ENCODE results near the gene MAP3K7CL.

The MAP3K7CL gene

GRCh38 chr21:29114765-29115500, 15.5 kb upstream of the MAP3K7CL start:
- no peak for DNase-seq (ENCODE audit: low spot score)
- Mint-ChIP-seq H3K27ac (no peak overlapping the region), H3K9me3 (no peaks in the 10 kb centered on the region), H3K4me1 (ENCODE audit: low read depth) (no peaks in the 10 kb centered on the region), H3K36me3 (ENCODE audit: low read depth) (no peaks in the 10 kb centered on the region), H3K27me3 (ENCODE audit: low read depth) (peaks cover 2% of the 10 kb centered on the region), H3K4me3 (no peak overlapping the region)

DNA sequence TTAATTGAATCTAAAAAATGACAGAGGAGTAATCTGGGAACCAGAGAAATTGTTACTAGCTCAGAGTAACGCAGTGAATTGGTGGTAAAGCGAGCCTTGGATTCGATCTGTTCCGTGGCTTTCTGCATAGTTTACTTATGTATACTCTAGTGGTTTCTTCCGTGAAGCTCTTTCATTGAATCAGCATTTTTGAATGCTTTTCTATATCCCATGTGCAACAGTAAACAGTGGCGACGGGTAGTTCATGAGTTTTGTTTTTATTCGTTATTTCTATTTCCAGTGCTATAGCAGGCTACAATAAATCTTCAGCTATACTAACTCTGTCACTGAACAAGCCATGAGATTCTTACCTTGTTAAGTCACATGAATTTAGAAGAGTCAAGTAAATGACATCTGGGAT, 14.5 kb upstream of the MAP3K7CL start:
- Mint-ChIP-seq H3K36me3 (ENCODE audit: low read depth) (no peaks in the 10 kb centered on the region), H3K27me3 (ENCODE audit: low read depth) (no peaks in the 10 kb centered on the region), H3K4me3 (no peak overlapping the region), H3K27ac (no peak overlapping the region), H3K9me3 (no peaks in the 10 kb centered on the region), H3K4me1 (ENCODE audit: low read depth) (no peaks in the 10 kb centered on the region)
- no peak for DNase-seq (ENCODE audit: low spot score)

- Mint-ChIP-seq H3K9me3 (no peaks in the 10 kb centered on the region), H3K4me1 (ENCODE audit: low read depth) (no peaks in the 10 kb centered on the region), H3K36me3 (ENCODE audit: low read depth) (no peaks in the 10 kb centered on the region), H3K27ac (no peak overlapping the region), H3K27me3 (ENCODE audit: low read depth) (no peaks in the 10 kb centered on the region), H3K4me3 (no peak overlapping the region)
- no peak for DNase-seq (ENCODE audit: low spot score)
Measured at GRCh38 chr21:29117372-29117955, 13.0 kb upstream of the MAP3K7CL start.

- no peak overlapping the region for H3K4me3 Mint-ChIP-seq
- H3K27me3 Mint-ChIP-seq (ENCODE audit: low read depth) = no peaks in the 10 kb centered on the region
- H3K9me3 Mint-ChIP-seq = no peaks in the 10 kb centered on the region
- H3K27ac Mint-ChIP-seq = no peak overlapping the region
- peaks cover 3% of the 10 kb centered on the region for H3K4me1 Mint-ChIP-seq (ENCODE audit: low read depth)
- DNase-seq (ENCODE audit: low spot score) = no peak
- no peaks in the 10 kb centered on the region for H3K36me3 Mint-ChIP-seq (ENCODE audit: low read depth)
Measured at GRCh38 chr21:29121759-29122158, 8.7 kb upstream of the MAP3K7CL start.

DNA sequence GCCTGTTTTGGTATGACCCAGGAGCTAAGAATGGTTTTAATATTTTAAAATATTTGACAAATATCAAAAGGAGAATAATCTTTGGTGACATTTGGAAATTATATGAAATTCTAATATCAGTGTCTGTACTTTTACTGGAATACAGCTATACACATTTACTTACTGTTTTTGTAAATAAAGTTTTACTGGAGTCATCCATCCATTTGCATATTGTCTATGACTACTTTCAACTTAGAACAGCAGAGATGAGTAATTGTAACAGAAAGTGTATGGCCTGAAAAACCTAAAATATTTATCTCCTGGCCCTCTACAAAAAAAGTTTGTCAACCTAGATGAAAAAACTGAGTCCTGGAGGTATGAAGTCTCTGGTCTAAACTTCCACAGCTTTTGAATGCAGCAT, 5.8 kb upstream of the MAP3K7CL start:
- H3K4me3 Mint-ChIP-seq = no peak overlapping the region
- H3K27ac Mint-ChIP-seq = no peak overlapping the region
- H3K4me1 Mint-ChIP-seq (ENCODE audit: low read depth) = peaks cover 3% of the 10 kb centered on the region

DNA sequence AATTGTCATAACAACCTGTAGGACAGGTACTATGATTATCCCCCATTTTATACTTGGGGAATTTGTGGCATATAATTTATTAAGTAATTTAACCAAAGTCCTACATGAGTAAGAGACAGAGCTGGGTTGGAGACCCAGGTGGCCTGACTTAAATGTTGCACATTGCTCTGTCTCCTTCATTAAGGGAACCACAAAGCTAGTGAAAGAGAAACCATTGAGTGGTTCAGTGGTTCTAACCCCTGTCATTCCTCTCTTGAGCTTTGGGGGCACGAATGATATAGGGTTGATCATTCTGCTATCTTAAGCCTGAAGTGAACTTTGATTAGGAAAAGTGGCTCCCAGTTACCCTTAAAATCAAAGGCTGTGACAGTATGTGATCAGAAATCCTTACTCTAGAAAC, 5.3 kb upstream of the MAP3K7CL start:
- H3K9me3 Mint-ChIP-seq = no peaks in the 10 kb centered on the region
- H3K27ac Mint-ChIP-seq = no peak overlapping the region
- H3K27me3 Mint-ChIP-seq (ENCODE audit: low read depth) = peaks cover 6% of the 10 kb centered on the region
- H3K4me3 Mint-ChIP-seq = no peak overlapping the region
- no peak for DNase-seq (ENCODE audit: low spot score)
- H3K4me1 Mint-ChIP-seq (ENCODE audit: low read depth) = peaks cover 5% of the 10 kb centered on the region
- H3K36me3 Mint-ChIP-seq (ENCODE audit: low read depth) = no peaks in the 10 kb centered on the region

More for the DNA sequence above, 5.8 kb upstream of the MAP3K7CL start:
- Mint-ChIP-seq H3K27me3 (ENCODE audit: low read depth) (peaks cover 4% of the 10 kb centered on the region), H3K9me3 (no peaks in the 10 kb centered on the region), H3K36me3 (ENCODE audit: low read depth) (no peaks in the 10 kb centered on the region)
- DNase-seq (ENCODE audit: low spot score) = no peak

DNA sequence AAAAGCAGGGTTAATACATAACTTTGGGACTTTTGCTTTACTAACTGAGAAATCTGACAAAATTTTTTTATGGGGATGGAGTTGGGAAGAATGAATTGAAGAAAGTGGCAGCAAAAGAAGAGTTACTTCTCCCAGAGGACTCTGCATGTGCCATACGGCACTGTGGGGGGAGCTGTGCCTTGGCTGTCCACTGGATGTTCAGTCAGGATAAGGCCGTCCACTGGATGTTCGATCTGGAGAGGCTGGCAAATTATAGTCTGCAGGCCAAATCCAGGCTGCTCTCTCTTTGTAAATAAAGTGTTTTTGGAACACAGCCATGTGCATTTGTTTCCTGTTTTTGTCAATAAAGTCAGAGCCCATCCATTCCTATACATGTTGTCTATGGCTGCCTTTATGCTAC, 4.5 kb upstream of the MAP3K7CL start:
- no peak overlapping the region for H3K27ac Mint-ChIP-seq

GRCh38 chr21:29133241-29133640, 2.8 kb downstream of the MAP3K7CL start:
- H3K36me3 Mint-ChIP-seq (ENCODE audit: low read depth) = peaks cover 2% of the 10 kb centered on the region
- no peak overlapping the region for H3K27ac Mint-ChIP-seq
- H3K4me3 Mint-ChIP-seq = no peak overlapping the region
- no peak for DNase-seq (ENCODE audit: low spot score)
- H3K4me1 Mint-ChIP-seq (ENCODE audit: low read depth) = peaks cover 2% of the 10 kb centered on the region
- no peaks in the 10 kb centered on the region for H3K9me3 Mint-ChIP-seq
- peaks cover 8% of the 10 kb centered on the region for H3K27me3 Mint-ChIP-seq (ENCODE audit: low read depth)

More for the DNA sequence above, 4.5 kb upstream of the MAP3K7CL start:
- Mint-ChIP-seq H3K4me3 (no peak overlapping the region), H3K9me3 (no peaks in the 10 kb centered on the region), H3K4me1 (ENCODE audit: low read depth) (peaks cover 5% of the 10 kb centered on the region), H3K27me3 (ENCODE audit: low read depth) (peaks cover 6% of the 10 kb centered on the region), H3K36me3 (ENCODE audit: low read depth) (no peaks in the 10 kb centered on the region)
- DNase-seq (ENCODE audit: low spot score) = no peak

DNA sequence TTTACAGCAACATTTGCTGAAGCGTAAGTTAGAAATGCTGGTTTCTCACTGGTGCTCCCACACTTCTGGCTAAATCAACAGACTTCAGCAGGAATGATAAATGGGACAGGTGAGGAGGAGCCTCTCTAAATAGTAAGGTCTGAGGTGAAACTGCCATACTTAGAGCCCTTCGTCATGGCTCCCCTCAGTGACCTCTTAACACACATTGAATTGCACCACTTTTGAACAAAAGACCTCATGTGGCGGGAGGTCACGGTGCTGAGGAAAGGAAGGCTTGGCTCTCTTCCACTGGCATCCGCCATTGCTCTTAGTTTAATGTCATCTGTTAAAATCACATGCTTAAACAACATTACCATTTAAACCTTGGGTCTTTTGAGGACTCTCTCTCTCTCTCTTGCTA, 3.4 kb downstream of the MAP3K7CL start:
- Mint-ChIP-seq H3K27ac (no peak overlapping the region), H3K36me3 (ENCODE audit: low read depth) (peaks cover 2% of the 10 kb centered on the region), H3K4me3 (no peak overlapping the region), H3K27me3 (ENCODE audit: low read depth) (peaks cover 8% of the 10 kb centered on the region), H3K4me1 (ENCODE audit: low read depth) (peaks cover 2% of the 10 kb centered on the region), H3K9me3 (no peaks in the 10 kb centered on the region)
- no peak for DNase-seq (ENCODE audit: low spot score)

DNA sequence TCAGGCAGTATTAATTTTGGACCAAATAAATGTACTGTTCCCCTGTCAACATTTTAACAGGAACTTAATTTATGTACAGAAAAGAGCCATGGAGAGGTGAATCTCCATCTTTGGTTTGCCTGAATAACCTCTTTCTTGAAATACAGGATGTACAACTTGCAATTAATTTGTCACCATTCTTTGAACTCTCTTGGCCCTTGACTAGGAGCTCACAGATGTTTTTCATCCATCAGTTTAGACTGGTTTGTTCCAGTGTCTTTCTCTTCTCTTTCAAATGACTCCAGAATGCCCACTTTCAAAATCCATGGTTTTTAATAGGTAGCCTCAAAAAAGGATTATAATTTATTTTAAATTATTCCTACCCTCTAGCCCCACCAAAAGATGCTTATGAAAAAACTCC, 5.0 kb downstream of the MAP3K7CL start:
- Mint-ChIP-seq H3K9me3 (no peaks in the 10 kb centered on the region), H3K27me3 (ENCODE audit: low read depth) (peaks cover 6% of the 10 kb centered on the region), H3K27ac (no peak overlapping the region), H3K4me1 (ENCODE audit: low read depth) (no peaks in the 10 kb centered on the region), H3K36me3 (ENCODE audit: low read depth) (peaks cover 2% of the 10 kb centered on the region), H3K4me3 (no peak overlapping the region)
- DNase-seq (ENCODE audit: low spot score) = no peak

GRCh38 chr21:29136033-29136432, 5.6 kb downstream of the MAP3K7CL start:
- Mint-ChIP-seq H3K9me3 (no peaks in the 10 kb centered on the region), H3K4me1 (ENCODE audit: low read depth) (no peaks in the 10 kb centered on the region), H3K27me3 (ENCODE audit: low read depth) (peaks cover 6% of the 10 kb centered on the region), H3K4me3 (no peak overlapping the region), H3K36me3 (ENCODE audit: low read depth) (peaks cover 2% of the 10 kb centered on the region), H3K27ac (no peak overlapping the region)
- DNase-seq (ENCODE audit: low spot score) = no peak

DNA sequence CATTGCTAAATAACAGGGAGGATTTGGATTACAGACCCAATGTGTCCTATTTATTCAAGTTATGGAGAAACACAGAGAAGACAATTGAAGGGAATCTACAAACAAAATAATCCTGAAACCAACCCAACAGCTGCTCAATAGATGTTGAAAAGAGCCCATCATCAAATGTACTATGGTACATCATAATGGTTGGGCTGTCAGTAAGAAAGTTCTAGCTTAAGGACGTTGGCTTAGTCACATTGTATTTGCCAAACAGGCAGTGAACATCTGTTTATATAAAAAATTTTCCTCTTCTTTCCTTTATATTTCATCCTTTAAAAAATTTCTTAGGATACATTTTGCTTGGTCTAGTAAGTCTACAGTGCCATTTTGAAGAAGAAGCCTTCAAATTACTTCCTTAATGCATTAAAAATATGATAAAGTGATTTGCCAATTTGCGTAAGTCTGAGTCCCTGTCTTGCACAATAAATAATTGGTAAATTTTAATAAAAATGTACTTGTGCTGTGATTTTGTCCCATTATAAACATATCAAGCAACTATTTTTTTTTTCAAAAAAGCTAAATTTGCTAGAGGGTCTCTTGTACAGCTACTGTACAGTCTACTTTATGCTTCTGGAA, 14.4 kb downstream of the MAP3K7CL start:
- DNase-seq (ENCODE audit: low spot score) = no peak
- Mint-ChIP-seq H3K4me3 (no peak overlapping the region), H3K4me1 (ENCODE audit: low read depth) (peaks cover 18% of the 10 kb centered on the region)

DNA sequence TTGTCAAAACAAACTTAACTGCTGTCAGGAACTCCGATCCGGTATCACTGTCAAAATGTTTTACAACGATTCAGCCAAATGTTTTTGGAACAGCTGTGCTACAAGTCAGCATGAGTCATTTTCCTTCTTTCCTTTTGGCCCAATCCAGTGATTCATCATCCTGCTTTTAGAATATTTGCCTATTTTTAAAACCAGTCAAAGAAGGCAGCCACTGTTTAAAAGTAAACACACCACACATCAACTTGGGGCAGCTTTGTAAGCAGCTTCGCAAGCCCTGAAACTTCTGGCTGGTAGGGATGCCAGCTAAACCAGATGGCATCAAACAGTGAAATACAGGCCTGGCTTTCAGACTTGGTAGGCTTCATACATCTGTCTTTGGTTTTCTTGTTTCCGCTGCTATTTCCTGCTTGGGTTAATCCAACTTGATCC, 14.9 kb downstream of the MAP3K7CL start:
- Mint-ChIP-seq H3K4me3 (no peak overlapping the region), H3K4me1 (ENCODE audit: low read depth) (peaks cover 18% of the 10 kb centered on the region), H3K36me3 (ENCODE audit: low read depth) (no peaks in the 10 kb centered on the region), H3K27me3 (ENCODE audit: low read depth) (no peaks in the 10 kb centered on the region), H3K9me3 (no peaks in the 10 kb centered on the region), H3K27ac (peak overlapping the region; percentile 8)
- no peak for DNase-seq (ENCODE audit: low spot score)

More for the DNA sequence above, 14.4 kb downstream of the MAP3K7CL start:
- H3K36me3 Mint-ChIP-seq (ENCODE audit: low read depth) = no peaks in the 10 kb centered on the region
- H3K9me3 Mint-ChIP-seq = no peaks in the 10 kb centered on the region
- H3K27ac Mint-ChIP-seq = no peak overlapping the region
- H3K27me3 Mint-ChIP-seq (ENCODE audit: low read depth) = no peaks in the 10 kb centered on the region

- Mint-ChIP-seq H3K4me3 (no peak overlapping the region), H3K9me3 (no peaks in the 10 kb centered on the region), H3K27ac (peak overlapping the region; percentile 8), H3K36me3 (ENCODE audit: low read depth) (no peaks in the 10 kb centered on the region), H3K27me3 (ENCODE audit: low read depth) (no peaks in the 10 kb centered on the region), H3K4me1 (ENCODE audit: low read depth) (peaks cover 18% of the 10 kb centered on the region)
- DNase-seq (ENCODE audit: low spot score) = no peak
Measured at GRCh38 chr21:29145852-29146453, 15.5 kb downstream of the MAP3K7CL start.

All from T-helper 2 cell treated with Interferon-gamma antibody and Interleukin-4, amounts not matched to agents 5 μg/mL and 100 μg/mL, for 36 hours (primary cell).